Measurements from ENCODE around the gene TNNI3. TPM values are rescaled to one million over a fixed set of nuclear protein-coding genes. Genes with fewer than 3 reads are reported as not detected.

Gene TNNI3
- total RNA-seq, 1 donor from 2014 or later = 0.89 TPM

DNA sequence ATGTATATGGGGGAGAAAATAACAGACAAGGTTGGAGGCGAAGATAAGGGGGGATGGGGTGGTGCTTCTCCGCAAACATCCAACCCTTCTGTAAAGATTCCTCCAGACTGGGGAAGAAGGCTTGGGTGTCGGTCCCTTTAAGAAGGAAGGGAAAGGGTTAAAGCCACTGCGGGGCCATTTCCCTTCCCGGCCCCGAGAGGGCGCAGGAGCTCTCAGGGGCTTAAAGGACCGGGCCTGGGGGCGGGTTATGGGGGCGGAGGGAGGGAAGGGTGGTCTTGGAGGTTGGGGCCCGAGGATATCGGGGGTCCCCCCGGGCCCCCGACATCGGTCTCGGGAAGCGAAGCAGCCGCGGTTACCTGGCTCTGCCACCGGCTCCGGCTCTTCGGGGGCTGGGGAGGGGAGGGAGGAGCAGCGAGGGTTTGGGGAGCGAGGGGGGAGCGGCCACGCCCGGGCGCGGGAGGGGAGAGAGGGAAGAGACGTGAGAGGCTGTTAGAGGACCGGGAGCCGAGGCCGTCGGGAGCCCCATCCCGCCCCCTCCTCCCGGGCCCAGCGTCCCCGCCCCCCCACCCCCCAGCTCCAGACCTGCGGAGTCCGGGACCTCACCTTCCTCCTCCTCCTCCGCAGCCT is 11.3 kb downstream of the TNNI3 start:
- DNase-seq = no peak

DNA sequence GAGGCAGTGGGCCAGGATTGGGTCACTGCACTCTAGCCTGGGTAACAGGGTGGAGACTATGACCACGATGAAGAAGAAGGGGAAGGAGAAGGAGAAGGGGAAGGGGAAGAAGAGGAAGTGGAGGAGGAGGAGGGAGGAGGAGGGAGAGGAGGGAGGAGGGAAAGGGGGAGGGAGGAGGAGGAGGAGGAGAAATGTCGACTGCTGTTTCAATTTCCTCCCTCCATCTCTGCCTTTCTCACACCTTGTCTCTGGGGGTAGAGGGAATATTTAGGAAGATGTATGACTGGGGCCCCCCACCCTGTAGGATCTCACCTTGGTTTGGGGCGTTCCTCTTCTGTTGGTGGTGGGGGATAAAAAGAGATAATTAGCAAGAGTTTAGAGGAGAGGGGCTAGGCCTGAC is 12.3 kb downstream of the TNNI3 start:
- no peak for DNase-seq

DNA sequence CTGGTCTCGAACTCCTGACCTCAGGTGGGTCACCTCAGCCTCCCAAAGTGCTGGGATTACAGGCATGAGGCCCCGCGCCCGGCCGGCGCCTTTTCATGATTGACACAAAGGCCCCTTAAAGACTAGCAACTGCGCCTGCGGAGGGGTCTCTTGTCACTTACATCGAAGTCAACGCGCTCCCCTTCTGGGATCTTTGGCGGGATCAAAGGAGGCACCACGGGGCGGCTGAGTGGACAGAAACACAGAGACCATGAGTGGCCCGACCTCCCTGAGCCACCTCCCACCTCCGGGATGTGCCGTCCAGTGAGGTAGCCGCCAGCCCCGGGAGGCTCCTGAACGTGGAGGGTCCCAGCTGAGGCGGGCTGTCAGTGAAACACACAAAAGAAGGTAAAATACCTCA is 15.8 kb downstream of the TNNI3 start:
- DNase-seq = no peak

DNA sequence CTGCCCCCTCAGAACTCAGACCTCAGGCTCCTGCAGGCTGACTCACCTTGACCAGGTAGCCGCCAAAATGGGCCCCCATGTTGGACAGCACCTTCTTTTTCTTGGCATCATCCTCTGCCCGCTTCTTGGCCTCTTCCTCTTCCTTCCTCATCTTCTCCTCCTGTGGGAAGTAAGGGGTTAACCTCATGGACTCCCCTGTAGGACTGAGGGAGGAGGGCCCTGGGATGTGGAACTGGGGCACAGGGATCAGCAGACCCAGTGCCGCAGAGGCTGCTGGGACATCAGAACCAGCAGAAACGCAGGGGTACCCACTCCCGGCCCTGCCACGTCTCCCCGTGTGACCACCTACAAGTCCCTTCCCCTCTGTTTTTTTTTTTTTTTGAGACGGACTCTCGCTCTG is 19.6 kb downstream of the TNNI3 start:
- DNase-seq = no peak

DNA sequence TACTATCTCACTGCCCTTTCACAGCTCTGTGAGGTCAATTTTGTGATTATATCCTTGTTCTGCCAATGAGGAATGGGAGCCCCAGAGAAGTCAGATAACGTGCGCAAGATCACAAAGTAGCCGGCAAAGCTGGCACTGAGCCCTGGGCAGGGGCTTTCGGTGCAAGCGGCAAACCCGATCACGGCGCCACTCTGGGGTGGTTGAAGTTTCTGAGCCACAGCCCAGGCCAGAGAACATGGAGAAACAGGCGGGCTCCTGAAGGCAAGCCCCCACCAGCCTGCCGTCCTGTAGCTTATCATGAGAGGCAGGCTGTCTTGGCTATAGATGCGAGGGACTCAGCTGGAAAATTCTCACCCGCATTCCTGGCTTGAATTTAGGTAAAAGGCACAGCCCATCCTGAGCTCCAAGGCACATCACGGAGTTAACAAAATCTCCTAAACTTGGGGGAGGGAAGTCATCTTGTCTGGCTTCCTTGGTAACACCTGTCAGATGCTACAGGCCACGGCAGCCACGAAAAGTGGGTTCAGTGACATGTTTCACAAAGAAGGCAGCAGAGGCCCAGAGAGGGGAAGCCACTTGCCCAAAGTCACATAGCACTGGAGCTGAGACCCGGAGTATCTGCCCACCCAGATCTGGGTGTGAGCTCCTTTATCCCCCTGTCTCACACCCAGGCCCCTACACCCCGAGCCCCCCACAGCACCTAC is 21.0 kb downstream of the TNNI3 start:
- no peak for DNase-seq

DNA sequence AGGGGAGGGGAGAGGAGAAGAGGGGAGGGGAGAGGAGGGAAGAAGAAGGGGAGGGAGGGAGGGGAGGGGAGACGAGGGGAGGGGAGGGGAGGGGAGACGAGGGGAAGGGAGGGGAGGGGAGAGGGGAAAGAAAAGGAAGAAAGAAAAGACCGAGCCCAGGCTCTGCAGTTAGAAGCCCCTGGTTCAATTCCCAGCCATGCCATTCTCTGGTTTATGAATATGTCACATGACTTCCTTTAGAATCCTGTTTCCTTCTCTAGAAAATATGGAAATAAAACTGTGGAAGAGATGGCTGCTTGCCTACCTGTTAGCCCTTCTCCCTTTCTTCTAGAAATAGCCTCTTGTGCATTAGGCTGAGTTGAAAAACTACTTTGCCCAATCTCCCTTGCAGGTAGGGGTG is 22.8 kb downstream of the TNNI3 start:
- DNase-seq = no peak

DNA sequence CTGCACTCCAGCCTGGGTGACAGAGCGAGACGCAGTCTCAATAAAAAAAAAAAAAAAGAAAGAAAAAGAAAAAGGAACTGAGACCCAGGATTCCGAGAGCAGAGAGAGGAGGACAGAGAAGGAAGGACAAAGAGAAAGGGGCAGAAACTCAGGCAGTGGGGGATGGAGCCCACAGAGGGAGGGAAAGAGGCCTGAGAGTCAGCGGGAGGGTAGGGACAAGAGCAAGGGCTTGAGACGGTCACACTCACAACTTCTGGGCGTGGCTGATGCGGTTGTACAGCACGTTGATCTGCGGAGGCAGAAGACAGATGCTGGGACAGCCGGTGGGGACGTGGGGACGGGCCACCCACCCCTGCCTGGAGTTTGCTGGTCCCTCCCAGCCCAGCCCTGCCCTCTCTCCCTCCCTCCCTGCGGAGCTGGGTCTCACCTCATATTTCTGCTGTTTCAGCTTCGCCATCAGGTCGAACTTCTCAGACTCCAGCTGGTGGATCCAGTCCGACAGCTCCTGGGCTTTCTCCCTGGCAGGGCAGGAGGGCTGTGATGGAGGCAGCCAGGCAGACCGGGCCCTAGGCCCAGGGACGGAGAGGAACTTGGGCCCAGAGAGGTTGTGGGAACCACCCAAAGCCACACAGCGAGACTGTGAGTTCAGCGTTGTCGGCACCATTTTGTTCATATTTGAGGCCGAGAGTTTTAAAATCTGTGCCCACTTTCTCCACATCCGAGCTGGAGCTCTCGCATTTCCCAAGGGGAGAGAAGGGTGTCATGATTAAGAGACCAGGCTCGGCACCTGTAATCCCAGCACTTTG is 23.7 kb downstream of the TNNI3 start:
- no peak for DNase-seq

DNA sequence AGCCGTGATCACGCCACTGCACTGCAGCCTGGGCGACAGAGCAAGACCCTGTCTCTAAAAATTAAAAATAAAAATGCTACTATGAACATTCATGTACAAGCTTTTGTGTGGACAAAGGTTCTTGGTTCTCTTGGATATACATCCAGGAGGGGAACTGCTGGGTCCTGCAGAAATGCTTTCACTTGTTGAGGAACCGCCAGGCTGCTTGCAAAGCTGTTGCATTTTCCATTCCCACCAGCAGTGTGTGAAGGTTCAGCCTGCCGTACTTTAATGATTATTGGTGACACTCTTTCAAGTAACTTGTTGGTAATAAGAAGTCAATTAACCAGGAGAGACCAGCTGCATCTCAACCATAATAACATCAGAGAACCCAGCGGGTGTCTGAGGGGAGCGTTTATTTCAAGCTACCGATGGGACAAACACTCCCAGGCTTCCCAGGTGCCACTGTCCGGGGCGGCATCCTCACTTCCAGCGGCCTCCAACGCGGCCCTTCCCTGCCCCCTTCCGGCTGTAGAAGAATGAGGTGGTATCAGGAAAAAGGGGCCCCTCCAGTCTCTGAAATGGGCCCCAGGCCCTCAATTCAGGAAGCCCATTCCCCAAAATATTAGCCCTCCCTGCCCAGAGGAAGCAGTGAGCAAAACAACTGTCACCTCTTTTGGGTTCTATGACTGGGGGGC is 24.9 kb downstream of the TNNI3 start:
- no peak for DNase-seq

DNA sequence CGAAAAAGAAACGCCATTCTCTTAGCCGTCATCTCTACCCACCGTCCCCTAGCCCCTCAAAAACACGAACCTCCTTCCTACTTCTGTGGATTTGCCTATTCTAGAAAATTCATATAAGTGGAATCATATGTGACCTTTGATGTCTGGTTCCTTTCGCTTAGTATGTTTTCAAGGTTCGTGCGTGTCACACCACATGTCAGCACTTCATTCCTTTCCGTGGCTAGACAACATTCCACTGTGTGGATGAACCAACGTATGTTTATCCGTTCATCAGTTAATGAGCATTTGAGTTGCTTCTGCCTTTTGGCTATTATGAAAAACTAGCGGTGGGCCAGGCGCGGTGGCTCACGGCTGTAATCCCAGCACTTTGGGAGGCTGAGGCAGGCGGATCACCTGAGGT is 26.1 kb downstream of the TNNI3 start:
- DNase-seq = no peak

DNA sequence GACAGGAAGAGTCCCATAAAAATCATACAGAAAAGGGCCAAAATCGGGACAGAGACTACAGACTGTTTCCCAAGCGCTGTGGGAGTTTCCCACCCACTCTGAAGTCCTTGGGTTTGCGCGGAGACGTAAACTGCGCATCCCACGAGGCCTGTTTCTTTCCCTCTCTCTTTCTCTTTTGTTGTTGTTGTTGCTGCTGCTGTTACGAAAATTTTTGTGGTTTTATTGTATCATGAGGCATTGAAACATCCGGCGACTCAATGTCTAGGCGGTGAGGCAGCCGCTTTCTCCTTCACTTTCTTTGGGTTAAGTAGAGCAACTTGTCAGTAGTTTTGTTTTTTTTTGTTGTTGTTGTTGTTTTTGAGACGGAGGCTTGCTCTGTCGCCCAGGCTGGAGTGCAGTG is 38.5 kb downstream of the TNNI3 start:
- DNase-seq = no peak

DNA sequence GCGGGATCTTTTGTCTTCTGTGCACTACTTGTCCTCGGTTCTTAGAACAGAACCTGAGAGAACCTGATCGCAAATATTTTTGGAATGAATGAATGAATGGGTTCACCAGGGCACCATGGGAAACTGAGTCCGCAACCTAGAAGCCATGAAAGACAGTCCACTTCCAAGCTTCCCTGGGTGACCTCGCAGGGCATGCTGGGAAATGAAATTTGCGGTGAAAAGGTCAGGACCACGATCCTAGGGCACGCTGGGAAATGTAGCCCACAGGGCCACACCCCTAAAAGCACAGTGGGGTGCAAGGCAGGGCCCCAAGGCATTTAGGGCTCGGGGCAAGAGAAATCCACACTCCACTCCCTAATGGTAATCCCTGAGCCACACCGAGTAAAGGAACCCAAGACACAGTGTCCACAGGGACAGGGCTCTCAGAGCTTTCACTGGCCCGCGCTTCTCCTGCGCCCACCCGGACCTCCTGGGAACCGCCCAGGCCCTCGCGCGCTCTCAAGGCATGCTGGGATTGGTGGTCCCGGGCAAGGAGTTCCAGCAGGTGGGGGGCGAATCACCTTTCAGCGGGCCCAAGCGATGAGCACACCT is 39.0 kb downstream of the TNNI3 start:
- DNase-seq = peak; percentile 31

DNA sequence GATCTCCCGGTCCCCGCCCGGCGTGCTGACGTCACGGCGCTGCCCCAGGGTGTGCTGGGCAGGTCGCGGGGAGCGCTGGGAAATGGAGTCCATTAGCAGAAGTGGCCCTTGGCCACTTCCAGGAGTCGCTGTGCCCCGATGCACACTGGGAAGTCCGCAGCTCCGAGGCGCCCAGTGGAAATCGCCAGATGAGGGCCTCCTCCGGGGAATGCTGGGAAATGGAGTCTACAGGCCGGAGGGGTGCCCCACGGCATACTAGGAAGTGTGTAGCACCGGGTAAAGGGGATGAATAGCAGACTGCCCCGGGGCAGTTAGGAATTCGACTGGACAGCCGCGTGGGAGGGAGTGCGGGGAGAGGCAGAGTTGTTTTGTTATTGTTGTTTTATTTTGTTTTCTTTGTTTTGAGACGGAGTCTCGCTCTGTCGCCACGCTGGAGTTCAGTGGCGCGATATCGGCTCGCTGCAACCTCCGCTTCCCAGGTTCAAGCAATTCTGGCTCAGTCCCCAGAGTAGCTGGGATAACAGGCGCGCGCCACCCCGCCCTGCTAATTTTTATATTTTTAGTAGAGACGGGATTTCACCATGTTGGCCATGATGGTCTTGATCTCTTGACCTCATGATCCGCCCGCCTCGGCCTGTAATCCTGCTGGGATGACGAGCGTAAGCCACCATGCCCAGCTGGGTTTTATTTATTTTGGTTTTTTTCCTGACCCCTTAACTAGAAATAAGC is 39.7 kb downstream of the TNNI3 start:
- DNase-seq = peak; percentile 99

DNA sequence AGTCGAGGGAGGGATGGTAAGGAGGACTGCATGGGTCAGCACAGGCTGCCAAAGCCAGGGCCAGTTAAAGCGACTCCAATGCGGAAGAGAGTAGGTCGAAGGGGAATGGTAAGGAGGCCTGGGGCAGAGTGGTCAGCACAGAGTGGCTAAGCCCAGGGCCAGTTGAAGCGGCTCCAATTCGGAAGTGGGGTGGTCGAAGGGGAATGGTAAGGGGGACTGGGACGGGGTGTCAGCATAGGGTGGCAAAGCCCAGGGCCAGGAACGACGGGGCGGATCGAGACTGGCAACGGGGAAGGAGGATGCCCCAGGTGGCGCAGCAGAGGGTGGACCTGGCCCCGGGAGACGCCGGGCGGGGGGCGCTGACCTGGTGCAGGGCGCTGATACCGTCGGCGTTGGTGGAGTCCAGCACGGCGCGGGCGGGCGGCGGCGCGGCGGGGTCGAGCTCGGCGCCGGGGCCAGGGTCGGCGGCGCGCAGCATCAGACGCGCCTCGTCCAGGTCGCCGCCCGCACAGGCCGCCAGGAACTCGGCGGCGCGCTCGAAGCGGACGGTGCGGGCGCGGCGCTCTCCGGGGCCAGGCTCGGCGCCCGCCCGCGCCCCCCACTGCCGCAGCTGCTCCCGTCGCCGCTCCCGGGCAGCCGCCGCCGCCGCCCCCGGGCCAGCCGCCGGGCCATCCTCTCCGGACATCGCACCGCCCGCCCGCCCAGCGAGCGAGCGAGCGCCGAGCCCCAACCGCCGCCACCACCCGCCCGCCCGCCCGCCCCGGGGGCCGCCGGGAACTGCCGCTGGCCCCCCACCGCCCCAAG is 40.5 kb downstream of the TNNI3 start, which contains the start of gene PPP1R12C:
Gene PPP1R12C, minus strand, starts transcription at position 779 of the 804 bp plus-strand sequence. Its CDS starts 94 bp downstream, at position 685.
- no peak for DNase-seq

DNA sequence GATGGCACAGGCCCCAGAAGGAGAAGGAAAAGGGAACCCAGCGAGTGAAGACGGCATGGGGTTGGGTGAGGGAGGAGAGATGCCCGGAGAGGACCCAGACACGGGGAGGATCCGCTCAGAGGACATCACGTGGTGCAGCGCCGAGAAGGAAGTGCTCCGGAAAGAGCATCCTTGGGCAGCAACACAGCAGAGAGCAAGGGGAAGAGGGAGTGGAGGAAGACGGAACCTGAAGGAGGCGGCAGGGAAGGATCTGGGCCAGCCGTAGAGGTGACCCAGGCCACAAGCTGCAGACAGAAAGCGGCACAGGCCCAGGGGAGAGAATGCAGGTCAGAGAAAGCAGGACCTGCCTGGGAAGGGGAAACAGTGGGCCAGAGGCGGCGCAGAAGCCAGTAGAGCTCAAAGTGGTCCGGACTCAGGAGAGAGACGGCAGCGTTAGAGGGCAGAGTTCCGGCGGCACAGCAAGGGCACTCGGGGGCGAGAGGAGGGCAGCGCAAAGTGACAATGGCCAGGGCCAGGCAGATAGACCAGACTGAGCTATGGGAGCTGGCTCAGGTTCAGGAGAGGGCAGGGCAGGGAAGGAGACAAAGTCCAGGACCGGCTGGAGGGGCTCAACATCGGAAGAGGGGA is 41.2 kb downstream of the TNNI3 start:
- no peak for DNase-seq

DNA sequence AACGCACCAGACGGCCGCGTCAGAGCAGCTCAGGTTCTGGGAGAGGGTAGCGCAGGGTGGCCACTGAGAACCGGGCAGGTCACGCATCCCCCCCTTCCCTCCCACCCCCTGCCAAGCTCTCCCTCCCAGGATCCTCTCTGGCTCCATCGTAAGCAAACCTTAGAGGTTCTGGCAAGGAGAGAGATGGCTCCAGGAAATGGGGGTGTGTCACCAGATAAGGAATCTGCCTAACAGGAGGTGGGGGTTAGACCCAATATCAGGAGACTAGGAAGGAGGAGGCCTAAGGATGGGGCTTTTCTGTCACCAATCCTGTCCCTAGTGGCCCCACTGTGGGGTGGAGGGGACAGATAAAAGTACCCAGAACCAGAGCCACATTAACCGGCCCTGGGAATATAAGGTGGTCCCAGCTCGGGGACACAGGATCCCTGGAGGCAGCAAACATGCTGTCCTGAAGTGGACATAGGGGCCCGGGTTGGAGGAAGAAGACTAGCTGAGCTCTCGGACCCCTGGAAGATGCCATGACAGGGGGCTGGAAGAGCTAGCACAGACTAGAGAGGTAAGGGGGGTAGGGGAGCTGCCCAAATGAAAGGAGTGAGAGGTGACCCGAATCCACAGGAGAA is 42.0 kb downstream of the TNNI3 start:
- no peak for DNase-seq

DNA sequence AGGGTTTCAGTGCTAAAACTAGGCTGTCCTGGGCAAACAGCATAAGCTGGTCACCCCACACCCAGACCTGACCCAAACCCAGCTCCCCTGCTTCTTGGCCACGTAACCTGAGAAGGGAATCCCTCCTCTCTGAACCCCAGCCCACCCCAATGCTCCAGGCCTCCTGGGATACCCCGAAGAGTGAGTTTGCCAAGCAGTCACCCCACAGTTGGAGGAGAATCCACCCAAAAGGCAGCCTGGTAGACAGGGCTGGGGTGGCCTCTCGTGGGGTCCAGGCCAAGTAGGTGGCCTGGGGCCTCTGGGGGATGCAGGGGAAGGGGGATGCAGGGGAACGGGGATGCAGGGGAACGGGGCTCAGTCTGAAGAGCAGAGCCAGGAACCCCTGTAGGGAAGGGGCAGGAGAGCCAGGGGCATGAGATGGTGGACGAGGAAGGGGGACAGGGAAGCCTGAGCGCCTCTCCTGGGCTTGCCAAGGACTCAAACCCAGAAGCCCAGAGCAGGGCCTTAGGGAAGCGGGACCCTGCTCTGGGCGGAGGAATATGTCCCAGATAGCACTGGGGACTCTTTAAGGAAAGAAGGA is 42.9 kb downstream of the TNNI3 start:
- DNase-seq = no peak

DNA sequence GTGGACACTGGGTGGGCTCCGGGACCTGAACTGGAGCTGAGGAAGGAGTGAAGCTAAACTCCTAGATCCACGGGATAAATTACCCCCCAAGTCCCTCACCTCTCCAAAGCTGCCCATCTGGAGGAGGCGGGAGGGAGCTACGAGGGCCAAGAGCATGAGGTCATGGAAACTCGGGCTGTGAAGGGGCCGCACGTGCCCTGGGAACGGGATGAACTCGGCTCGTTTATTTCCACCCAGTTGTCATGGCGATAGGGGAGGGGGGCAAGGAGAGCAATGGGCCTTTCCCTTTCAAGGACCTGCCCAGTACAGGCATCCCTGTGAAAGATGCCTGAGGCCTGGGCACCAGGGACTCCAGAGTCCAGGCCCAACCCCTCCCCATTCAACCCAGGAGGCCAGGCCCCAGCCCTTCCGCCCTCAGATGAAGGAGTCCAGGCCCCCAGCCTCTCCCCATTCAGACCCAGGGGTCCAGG is 43.9 kb downstream of the TNNI3 start:
- DNase-seq = peak; percentile 97

DNA sequence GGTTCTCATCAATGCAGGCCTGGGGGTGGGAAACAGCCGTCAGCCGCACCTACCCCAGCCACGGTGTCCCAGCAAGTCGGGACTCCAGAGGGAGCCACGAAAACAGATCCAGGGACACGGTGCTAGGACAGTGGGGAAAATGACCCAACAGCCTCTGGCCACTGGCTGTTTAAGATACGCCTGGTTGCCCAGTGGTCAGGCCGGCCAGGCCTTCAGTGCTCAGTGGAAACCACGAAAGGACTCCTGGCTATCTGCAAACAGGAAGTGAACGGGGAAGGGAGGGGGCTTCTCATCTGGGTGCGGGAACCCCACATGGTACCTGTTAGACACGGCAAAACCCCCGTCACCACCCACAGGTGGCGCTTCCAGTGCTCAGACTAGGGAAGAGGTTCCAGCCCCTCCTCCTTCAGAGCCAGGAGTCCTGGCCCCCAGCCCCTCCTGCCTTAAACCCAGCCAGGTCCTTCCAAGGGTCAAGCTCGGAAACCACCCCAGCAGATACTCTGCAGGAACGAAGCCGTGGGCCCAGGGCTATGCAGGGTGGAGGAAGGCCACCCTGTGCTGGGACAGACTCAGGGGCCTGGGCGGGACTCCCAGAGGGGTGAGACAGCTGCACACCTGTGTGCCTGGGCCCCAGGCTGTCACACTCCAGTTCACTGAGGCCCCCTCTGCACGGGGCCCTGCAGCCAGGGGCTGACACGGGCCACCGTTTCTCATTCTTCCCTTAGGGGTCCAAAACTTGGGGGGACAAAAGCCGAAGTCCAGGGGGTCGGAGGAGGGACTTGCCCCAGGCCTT is 44.6 kb downstream of the TNNI3 start:
- DNase-seq = no peak
